Mammary epithelial cell (primary cell): ENCODE measurements around the gene IST1.

Experiments
- EZH2 ChIP-seq: IDR thresholded peaks from 2 replicates; pipeline ENCODE4 v1.6.1; 2012; ENCODE audit warnings: low read length, inconsistent platforms, borderline replicate concordance
- TF ChIP-seq, protein P1 (sequence below), 2 donors: IDR thresholded peaks in 1 of 2; conservative IDR thresholded peaks in 1 of 2; 2 replicates each; pipeline ENCODE4 v1.5.1; 2011 to 2012; ENCODE audit warnings: inconsistent platforms in 2 of 2, low read length in 2 of 2, mild to moderate bottlenecking in 2 of 2, control low read depth in 1 of 2, low read depth in 1 of 2; ENCODE audit not compliant: insufficient read depth in 1 of 2; ENCODE audit errors: extremely low read depth in 1 of 2

- TF ChIP-seq EZH2: no peak
- TF ChIP-seq, protein P1, sequence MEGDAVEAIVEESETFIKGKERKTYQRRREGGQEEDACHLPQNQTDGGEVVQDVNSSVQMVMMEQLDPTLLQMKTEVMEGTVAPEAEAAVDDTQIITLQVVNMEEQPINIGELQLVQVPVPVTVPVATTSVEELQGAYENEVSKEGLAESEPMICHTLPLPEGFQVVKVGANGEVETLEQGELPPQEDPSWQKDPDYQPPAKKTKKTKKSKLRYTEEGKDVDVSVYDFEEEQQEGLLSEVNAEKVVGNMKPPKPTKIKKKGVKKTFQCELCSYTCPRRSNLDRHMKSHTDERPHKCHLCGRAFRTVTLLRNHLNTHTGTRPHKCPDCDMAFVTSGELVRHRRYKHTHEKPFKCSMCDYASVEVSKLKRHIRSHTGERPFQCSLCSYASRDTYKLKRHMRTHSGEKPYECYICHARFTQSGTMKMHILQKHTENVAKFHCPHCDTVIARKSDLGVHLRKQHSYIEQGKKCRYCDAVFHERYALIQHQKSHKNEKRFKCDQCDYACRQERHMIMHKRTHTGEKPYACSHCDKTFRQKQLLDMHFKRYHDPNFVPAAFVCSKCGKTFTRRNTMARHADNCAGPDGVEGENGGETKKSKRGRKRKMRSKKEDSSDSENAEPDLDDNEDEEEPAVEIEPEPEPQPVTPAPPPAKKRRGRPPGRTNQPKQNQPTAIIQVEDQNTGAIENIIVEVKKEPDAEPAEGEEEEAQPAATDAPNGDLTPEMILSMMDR (conservative IDR thresholded peaks at IDR 0.05 in 1 of 2, IDR thresholded peaks at IDR 0.05 in 1 of 2; ENCODE audit: extremely low read depth in 1 of 2, insufficient read depth in 1 of 2, low read depth in 1 of 2, low read length in 2 of 2): no peak
Measured at GRCh38 chr16:71933017-71933416, 37.7 kb downstream of the IST1 start.
